ENCODE data around the gene RHOG.
A peak's percentile ranks its signal among the peaks of the same experiment; 100 is the strongest.

Gene RHOG

GRCh38 chr11:3857628-3858027, 16.9 kb upstream of the RHOG start:
- no peak for DNase-seq

DNA sequence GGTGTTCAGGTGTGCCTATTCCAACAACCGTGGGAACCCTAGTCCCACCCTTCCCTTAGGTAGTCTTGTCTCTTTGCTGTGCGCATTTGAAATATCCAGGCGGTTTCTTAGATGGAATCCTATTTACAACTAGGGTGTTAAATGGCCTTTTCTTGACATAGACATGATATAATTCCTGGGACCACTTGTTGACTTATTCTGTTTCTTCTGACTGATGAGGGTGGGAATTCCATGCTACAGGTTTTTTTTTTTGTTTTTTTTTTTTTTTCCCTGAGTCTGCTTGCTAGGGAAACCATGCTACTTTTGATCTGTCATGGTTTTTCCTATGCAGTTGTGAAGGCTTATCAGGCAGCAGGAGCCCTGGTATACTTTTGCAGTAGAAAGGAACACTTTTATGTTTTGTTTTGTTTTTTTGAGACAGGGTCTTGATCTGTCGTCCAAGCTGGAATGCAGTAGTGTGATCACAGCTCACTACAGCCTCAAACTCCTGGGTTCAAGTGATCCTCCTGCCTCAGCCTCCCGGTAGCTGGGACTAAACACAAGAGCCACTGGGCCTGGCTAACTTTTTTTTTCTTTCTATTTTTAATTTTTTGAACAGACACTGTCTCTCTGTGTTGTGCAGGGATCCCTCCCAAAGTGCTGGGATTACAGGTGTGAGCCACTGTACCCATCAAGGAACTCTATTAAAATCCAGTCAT, 16.2 kb upstream of the RHOG start:
- DNase-seq: no peak

GRCh38 chr11:3855808-3856491, 15.2 kb upstream of the RHOG start:
- peak; percentile 52 for DNase-seq

- peak; percentile 98 for DNase-seq
Measured at GRCh38 chr11:3854977-3855807, 14.4 kb upstream of the RHOG start, which contains the start of gene STIM1. TSS of gene STIM1 (plus strand) at chr11:3855664. CDS start at chr11:3856271, 607 bp downstream.

DNA sequence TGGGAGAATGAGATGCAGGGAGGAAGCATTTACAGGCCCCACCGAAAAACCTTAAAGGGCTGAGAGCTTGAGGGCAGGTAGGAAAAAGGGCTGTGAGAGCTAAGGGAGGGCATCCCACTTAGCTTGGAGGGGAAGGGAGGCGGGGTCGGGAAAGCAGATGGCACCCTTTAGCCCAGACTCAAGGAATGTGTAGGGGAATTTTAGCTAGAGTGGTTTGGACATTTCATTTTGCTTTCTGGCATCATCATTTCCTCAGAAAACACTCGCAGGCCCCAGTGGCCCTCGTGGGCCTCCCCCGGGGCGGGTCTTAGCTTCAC, 13.9 kb upstream of the RHOG start:
- no peak for DNase-seq

- DNase-seq: peak; percentile 80
Measured at GRCh38 chr11:3853899-3854659, 13.3 kb upstream of the RHOG start.

DNA sequence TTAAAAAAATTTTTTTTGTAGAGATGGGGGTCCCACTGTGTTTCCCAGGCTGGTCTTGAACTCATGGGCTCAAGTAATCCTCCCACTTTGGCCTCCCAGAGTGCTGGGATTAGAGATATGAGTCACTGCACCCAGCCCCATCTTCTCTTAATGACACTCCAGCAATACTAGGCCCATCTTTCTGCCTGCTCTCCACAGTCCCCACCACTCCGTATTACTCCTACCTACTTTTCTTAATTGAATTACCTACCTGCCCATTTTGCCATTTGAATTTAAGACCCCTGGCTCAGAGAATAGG, 12.7 kb upstream of the RHOG start:
- no peak for DNase-seq

GRCh38 chr11:3849297-3849874, 8.6 kb upstream of the RHOG start:
- DNase-seq: no peak

DNA sequence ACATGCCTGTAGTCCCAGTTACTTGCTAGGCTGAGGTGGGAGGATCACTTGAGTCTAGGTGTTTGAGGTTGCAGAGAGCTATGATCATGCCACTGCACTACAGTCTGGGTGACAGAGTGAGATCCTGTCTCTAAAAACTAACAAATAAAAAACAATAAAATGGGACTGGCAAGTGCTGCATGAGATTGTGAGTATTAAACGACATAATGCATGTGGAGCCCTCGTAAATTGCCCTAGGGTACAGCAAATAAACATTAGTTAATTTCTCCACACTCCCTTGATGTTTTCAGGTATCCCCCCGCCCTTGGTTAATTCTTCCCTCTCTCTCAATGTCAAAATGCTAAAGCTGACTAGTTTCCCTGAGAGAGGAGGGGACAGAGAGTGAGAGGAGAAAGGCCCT, 4.9 kb upstream of the RHOG start:
- DNase-seq: no peak

DNA sequence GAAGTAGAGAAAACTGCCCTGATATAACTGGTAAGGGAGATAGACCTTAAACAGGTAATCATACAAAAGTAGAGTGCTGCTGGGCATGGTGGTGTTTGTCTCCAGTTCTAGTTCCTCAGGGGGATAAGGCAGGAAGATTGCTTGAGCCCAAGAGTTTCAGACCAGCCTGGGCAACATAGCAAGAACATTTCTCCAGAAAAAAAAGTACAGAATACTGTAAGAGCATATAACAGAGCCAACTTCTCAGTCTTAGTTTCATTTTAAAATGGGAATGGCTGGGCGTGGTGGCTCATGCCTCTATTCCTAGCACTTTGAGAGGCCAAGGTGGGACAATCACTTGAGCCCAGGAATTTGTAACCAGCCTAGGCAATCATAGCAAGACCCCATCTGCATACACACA, 4.5 kb upstream of the RHOG start:
- DNase-seq: no peak

- no peak for DNase-seq
Measured at GRCh38 chr11:3843326-3843725, 2.6 kb upstream of the RHOG start.

- DNase-seq: peak; percentile 96
Measured at GRCh38 chr11:3841426-3842350, 929 bp upstream of the RHOG start.

DNA sequence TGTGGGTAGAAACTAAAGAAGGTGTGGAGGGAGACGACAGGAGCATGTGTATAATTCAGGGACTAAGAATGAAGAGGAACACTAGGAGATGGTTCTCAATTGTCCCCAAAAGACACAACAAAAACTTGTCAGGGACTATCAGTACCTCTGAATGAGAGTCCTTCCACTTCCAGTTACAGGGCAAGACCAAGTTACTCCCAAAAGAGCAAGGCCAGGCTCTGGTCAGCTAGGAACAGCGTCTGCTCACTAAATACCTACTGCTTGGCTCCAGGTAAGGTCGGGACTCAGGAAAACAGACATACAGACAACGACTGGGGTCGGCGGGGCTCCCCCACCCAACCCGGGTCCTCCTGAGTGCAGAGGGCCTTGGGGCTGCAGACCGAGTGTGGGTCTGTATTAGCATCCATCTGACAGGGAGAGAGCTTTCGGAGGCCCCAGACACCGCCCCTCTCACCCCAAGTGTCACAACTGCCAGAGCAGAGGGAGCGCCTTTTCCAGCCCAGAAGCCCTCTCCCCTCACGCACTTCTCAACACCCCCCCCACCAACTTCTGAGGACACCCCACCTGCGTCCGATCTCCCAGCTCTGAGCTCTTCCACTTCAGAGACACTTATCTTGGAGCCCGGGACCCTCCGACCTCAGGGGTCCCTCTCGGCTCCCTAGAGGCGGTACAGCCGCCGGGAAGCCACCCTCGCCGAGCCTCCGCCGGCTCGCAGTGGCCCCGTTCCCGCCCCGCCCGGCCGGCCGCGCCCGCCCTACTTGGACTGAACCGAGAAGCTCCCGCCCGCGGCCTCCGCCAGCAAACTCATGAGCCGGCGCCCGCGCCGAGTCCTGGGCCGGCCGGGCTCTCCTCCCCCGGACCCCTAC, 522 bp downstream of the RHOG start:
- no peak for DNase-seq

- no peak for DNase-seq
Measured at GRCh38 chr11:3838504-3838903, 2.3 kb downstream of the RHOG start.

GRCh38 chr11:3837793-3838192, 3.0 kb downstream of the RHOG start:
- DNase-seq: no peak

DNA sequence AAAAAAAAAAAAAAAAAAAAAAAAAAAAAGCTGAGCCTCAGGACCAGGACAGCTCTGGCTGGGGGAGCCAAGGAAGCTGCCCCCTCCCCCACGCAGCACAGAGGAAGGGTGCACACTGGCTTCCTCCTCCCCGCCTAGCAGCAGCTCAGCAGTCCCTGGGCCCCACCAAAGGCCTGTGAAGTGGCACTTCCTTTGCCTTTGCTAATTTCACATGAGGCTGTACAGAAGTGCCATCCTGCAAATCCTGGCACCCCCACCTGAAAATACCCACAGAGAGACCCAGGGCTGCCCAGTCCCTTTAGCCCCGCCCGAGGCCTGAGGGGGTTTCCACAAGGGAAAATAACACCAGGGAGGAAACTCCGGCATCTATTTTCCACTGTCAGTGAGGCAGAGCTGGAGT, 3.9 kb downstream of the RHOG start:
- DNase-seq: peak; percentile 48

DNA sequence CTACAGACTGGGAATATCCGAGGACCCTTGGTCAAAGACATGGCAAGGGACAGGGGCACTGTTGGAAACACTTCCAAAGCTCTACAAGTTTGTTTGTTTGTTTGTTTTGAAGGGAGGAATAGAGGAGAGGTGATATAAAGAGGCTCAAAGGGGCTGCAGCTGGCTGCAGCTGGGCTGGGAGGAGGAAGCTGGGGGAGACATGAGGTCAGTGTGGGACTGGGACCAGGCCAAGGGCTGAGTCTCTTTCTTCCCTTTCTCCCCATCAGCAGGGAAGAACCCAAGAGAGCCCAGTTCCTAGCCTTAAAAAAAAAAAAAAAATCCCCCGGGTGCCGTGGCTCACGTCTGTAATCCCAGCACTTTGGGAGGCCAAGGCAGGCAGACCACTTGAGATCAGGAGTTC, 5.0 kb downstream of the RHOG start:
- DNase-seq: no peak

- DNase-seq: no peak
Measured at GRCh38 chr11:3834664-3835461, 5.9 kb downstream of the RHOG start.

GRCh38 chr11:3834349-3834663, 6.5 kb downstream of the RHOG start:
- DNase-seq: no peak

DNA sequence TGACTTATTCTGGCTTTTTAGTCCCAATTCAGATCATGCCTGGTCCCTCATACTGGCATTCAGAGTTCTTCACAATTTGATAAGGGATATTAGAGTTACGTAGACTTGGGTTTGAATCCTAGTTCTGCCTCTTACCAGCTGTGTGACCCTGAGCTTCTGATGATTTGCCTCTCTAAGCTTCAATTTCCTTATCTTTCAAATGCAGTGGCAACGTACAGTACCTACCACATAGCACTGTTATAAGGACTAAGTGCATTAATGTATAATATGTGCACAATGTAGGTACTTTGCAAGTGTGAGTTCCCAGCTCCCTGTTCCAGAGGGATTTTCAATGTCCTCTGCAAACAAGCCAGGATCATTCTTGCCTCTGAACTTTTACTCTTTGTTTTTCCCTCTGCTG, 7.3 kb downstream of the RHOG start:
- no peak for DNase-seq

Data from stimulated activated CD4-positive, alpha-beta T cell treated with anti-CD3 and anti-CD28 coated beads, Interleukin-1b, Interleukin-23, amount 100 ng/mL, for 48 hours (primary cell).